Measurements from ENCODE around the gene RGS1. TPM values are rescaled to one million over a fixed set of nuclear protein-coding genes. Genes with fewer than 3 reads are reported as not detected.

The RGS1 gene
- total RNA-seq, 1 experiment from 2014 or later: not detected

DNA sequence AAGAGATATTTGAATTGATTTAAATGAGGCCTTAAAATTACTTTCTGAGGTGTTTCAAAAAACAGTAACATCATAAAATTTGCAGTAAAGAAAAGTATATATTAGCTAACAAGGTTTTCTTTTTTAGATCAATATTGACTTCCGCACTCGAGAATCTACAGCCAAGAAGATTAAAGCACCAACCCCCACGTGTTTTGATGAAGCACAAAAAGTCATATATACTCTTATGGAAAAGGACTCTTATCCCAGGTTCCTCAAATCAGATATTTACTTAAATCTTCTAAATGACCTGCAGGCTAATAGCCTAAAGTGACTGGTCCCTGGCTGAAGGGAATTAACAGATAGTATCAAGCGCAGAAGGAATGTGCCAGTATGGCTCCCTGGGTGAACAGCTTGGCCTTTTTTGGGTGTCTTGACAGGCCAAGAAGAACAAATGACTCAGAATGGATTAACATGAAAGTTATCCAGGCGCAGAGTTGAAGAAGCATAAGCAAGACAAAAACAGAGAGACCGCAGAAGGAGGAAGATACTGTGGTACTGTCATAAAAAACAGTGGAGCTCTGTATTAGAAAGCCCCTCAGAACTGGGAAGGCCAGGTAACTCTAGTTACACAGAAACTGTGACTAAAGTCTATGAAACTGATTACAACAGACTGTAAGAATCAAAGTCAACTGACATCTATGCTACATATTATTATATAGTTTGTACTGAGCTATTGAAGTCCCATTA lies 3.6 kb downstream of the RGS1 start:
- no peak overlapping the region for H4K5ac ChIP-seq (ENCODE audit: insufficient read length, low read depth, low read length)
- H3K56ac ChIP-seq (ENCODE audit: insufficient read length, low read depth, low read length): no peak overlapping the region
- H2AK5ac ChIP-seq (ENCODE audit: insufficient read length, low read length): no peak overlapping the region
- no peaks in the 10 kb centered on the region for H3K79me2 ChIP-seq (ENCODE audit: insufficient read depth, low read length)
- no peak overlapping the region for H3K23ac ChIP-seq (ENCODE audit: insufficient read length, low read depth, low read length)
- no peak overlapping the region for H2BK12ac ChIP-seq (ENCODE audit: insufficient read length, low read depth, low read length)
- H4K20me1 ChIP-seq (ENCODE audit: control insufficient read depth, insufficient read depth, insufficient read length): no peaks in the 10 kb centered on the region
- Mint-ChIP-seq H3K9me3 (no peaks in the 10 kb centered on the region), H3K4me1 (peaks cover 4 to 17% of the 10 kb centered on the region in 2 experiments; a peak in 3 of 4 replicates), H3K36me3 (ENCODE audit: insufficient read depth in 1 of 3, low read depth in 3 of 3) (no peaks in the 10 kb centered on the region), H3K4me3 (no peak overlapping the region), H3K27me3 (ENCODE audit: low read depth) (no peaks in the 10 kb centered on the region), H3K27ac (peak overlapping the region in 1 of 3 experiments; percentile 0; a peak in 3 of 7 replicates)
- H3K4me1 ChIP-seq (ENCODE audit: insufficient read depth, low read length): no peaks in the 10 kb centered on the region
- H3K27me3 ChIP-seq (ENCODE audit: insufficient read depth, low read length): no peaks in the 10 kb centered on the region
- H3K4me2 ChIP-seq (ENCODE audit: insufficient read depth, insufficient read length, low read length): no peak overlapping the region
- no peak overlapping the region for H3K9ac ChIP-seq (ENCODE audit: extremely low read depth, insufficient read length, low read length)
- TF ChIP-seq, protein P1, sequence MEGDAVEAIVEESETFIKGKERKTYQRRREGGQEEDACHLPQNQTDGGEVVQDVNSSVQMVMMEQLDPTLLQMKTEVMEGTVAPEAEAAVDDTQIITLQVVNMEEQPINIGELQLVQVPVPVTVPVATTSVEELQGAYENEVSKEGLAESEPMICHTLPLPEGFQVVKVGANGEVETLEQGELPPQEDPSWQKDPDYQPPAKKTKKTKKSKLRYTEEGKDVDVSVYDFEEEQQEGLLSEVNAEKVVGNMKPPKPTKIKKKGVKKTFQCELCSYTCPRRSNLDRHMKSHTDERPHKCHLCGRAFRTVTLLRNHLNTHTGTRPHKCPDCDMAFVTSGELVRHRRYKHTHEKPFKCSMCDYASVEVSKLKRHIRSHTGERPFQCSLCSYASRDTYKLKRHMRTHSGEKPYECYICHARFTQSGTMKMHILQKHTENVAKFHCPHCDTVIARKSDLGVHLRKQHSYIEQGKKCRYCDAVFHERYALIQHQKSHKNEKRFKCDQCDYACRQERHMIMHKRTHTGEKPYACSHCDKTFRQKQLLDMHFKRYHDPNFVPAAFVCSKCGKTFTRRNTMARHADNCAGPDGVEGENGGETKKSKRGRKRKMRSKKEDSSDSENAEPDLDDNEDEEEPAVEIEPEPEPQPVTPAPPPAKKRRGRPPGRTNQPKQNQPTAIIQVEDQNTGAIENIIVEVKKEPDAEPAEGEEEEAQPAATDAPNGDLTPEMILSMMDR (conservative IDR thresholded peaks at IDR 0.05): no peak
- no peak overlapping the region for H3K14ac ChIP-seq (ENCODE audit: insufficient read depth, low read length)
- H3K18ac ChIP-seq (ENCODE audit: insufficient read length, low read depth, low read length): no peak overlapping the region
- no peak overlapping the region for H2BK20ac ChIP-seq (ENCODE audit: low read depth, low read length, poor library complexity, severe bottlenecking)
- H2AFZ ChIP-seq (ENCODE audit: low read length): no peak overlapping the region
- no peak overlapping the region for H3T11ph ChIP-seq (ENCODE audit: low read length)
- no peak overlapping the region for H4K8ac ChIP-seq (replicated peaks; ENCODE audit: insufficient read length, low read depth, low read length)
- no peak overlapping the region for H3K27ac ChIP-seq (ENCODE audit: insufficient read length, low read depth, low read length)
- no peaks in the 10 kb centered on the region for H3K9me3 ChIP-seq (ENCODE audit: control insufficient read depth, low read depth, low read length)
- WGBS (ENCODE audit: extremely low coverage, insufficient read length, low lambda C conversion rate): no CpG with 5 or more reads among the region's 6 CpGs
- H3K4ac ChIP-seq (ENCODE audit: low read depth, low read length): no peak overlapping the region
- no peak for DNase-seq
- H2BK5ac ChIP-seq (ENCODE audit: insufficient read length, low read length): no peak overlapping the region
- no peak overlapping the region for H2BK15ac ChIP-seq (ENCODE audit: low read depth, low read length)
- H3K79me1 ChIP-seq (ENCODE audit: insufficient read depth, low read depth, low read length, poor library complexity, severe bottlenecking): no peaks in the 10 kb centered on the region
- no peaks in the 10 kb centered on the region for H3K23me2 ChIP-seq (ENCODE audit: insufficient read length, low read depth, low read length, poor library complexity, severe bottlenecking)
- no peak overlapping the region for H2BK120ac ChIP-seq (ENCODE audit: low read depth, low read length, poor library complexity, severe bottlenecking)
- no peak overlapping the region for H4K91ac ChIP-seq (ENCODE audit: insufficient read length, low read depth, low read length)
